Duodenal mucosa (tissue), 2 donors: ENCODE data around the gene KSR1.
"Not testable (repeated sequence)": the region's sequence is repeated elsewhere in the genome, so short reads cannot be mapped to it uniquely, and the experiment has no call there.

ENCODE experiments used
- H3K27ac ChIP-seq: one replicate; pipeline ENCODE4 v1.7.0; 2013; ENCODE audit warnings: low read depth, low read length
- H3K27me3 ChIP-seq, 2 donors: one replicate each; pipeline ENCODE4 v1.7.0; 2013; ENCODE audit warnings: low read length in 2 of 2, control low read depth in 1 of 2; ENCODE audit not compliant: insufficient read depth in 2 of 2, control insufficient read depth in 1 of 2
- H3K36me3 ChIP-seq, 2 donors: one replicate each; pipeline ENCODE4 v1.7.0; 2013; ENCODE audit warnings: low read length in 2 of 2, control low read depth in 1 of 2; ENCODE audit not compliant: insufficient read depth in 2 of 2, control insufficient read depth in 1 of 2
- H3K4me1 ChIP-seq, 2 donors: one replicate each; pipeline ENCODE4 v1.7.0; 2013; ENCODE audit warnings: low read length in 2 of 2, control low read depth in 1 of 2; ENCODE audit not compliant: insufficient read depth in 2 of 2, control insufficient read depth in 1 of 2
- H3K4me3 ChIP-seq, 2 donors: one replicate each; pipeline ENCODE4 v1.7.0; 2013; ENCODE audit warnings: low read length in 2 of 2, low read depth in 1 of 2
- H3K9ac ChIP-seq, 2 donors: one replicate each; pipeline ENCODE4 v1.7.0; 2013; ENCODE audit warnings: low read length in 2 of 2, low read depth in 1 of 2
- H3K9me3 ChIP-seq, 2 donors: one replicate each; pipeline ENCODE4 v1.7.0; 2013; ENCODE audit warnings: low read length in 2 of 2, control low read depth in 1 of 2; ENCODE audit not compliant: control insufficient read depth in 1 of 2

KSR1 gene

DNA sequence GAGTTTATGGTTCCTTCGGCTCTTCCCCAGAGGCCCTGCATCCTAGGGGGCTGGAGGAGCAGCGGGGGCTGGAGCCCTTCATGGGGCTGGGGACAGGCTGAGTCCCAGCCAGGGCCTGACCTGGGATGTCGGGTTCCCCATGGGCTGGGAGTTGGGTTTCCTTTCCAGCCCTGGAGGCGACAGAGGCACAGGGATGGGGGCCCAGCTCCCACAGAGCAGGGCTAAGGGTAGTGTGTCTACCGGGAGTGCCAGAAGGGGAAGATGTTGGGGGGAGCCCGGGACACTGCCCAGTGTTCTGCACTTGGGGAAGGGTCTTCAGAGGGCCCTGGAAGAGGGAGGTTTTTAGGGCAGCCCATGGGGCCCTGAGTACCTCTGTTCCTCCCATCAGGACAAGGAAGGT is 30.7 kb upstream of the KSR1 start:
- H3K27ac ChIP-seq, H3K36me3 ChIP-seq, H3K27me3 ChIP-seq, H3K9ac ChIP-seq, H3K9me3 ChIP-seq, H3K4me3 ChIP-seq, H3K4me1 ChIP-seq: not testable (repeated sequence)

DNA sequence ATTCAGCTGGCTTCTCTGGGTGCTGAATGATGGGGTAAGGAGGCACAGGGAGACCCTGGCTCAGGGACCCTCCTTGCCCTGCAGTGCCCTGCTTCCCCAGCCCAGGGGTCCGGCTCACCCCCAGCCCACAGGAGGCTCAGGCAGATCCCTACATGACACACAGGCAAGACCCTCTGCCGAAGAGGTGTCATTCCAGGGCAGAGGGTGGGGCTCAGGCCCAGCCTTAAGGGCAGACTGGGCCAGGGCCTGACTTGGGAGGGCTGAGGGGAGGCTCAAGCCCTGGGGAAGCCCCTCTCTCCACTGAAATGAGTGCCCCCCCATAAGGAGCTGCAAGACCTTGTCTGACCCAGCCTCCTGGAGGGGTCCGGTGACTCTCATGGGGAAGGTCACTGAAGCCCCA is 30.3 kb upstream of the KSR1 start:
- no peaks in the 10 kb centered on the region for H3K36me3 ChIP-seq
- no peak overlapping the region for H3K9ac ChIP-seq
- no peaks in the 10 kb centered on the region for H3K9me3 ChIP-seq
- H3K27me3 ChIP-seq: no peaks in the 10 kb centered on the region
- no peak overlapping the region for H3K4me3 ChIP-seq
- H3K27ac ChIP-seq: no peak overlapping the region
- no peaks in the 10 kb centered on the region for H3K4me1 ChIP-seq

DNA sequence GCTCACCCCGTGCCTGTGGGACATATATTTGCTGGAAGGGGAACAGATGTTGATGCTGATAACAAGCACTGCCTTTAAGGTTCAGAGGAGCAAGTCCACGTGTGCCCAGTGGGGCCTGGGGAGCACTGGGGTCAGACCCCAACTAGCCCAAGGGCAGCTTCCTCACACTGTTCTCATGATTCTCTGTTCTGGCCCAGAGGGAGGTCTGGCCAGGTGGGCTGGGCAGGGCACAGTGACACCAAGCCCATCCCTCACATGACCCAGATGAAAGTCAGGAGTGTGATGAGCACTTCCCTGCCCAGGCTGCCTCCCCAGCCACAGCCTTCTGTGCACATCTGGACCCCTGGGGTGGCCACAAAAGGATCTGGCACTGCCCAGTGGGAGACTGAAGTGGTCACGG is 29.8 kb upstream of the KSR1 start:
- not testable (repeated sequence) for H3K27ac ChIP-seq, H3K27me3 ChIP-seq, H3K36me3 ChIP-seq, H3K4me1 ChIP-seq, H3K4me3 ChIP-seq, H3K9ac ChIP-seq, H3K9me3 ChIP-seq

DNA sequence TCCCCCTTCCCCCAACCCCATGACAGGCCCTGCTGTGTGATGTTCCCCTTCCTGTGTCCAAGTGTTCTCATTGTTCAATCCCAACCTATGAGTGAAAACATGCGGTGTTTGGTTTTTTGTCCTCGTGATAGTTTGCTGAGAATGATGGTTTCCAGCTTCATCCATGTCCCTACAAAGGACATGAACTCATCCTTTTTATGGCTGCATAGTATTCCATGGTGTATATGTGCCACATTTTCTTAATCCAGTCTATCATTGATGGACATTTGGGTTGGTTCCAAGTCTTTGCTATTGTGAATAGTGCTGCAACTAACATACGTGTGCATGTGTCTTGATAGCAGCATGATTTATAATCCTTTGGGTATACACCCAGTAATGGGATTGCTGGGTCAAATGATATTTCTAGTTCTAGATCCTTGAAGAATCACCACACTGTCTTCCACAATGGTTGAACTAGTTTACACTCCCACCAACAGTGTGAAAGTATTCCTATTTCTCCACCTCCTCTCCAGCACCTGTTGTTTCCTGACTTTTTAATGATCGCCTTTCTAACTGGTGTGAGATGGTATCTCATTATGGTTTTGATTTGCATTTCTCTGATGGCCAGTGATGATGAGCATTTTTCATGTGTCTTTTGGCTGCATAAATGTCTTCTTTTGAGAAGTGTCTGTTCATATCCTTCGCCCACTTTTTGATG is 28.9 kb upstream of the KSR1 start:
- H3K27me3 ChIP-seq, H3K36me3 ChIP-seq, H3K4me3 ChIP-seq, H3K27ac ChIP-seq, H3K9ac ChIP-seq, H3K4me1 ChIP-seq, H3K9me3 ChIP-seq: not testable (repeated sequence)

DNA sequence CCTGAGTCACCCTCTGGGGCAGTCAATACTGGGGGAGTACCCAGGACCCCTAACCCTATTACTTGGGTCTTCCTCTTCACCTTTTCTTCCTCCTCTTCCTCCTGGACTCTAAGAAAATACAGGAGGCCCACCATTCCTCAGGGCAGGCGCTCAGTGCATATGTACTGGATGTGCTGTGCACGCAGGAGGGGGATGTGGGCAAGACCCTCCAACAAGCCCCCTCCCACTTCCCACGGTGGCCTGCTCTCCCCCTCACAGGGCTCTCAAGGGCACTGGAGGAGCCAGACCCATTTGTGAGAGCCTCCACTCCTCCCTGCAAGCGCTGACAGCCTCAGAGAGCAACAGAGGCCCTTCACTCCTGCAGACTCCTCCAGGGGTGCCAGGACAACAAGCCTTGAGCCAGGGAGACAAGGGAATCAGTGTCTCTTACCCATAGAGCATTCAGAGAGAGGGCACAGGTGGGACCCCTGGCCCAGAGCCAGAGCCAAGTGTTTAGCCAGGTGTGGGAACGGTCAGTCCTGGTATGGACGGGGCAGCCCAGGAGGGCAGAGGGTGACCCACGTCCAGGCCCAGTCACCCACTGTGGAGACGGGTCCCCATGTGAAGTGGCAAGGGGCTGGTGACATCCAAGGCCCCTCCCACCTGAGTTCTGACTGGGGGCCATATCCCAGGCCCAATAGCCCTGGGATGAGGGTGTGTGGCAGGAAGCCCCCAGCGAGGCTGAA is 27.3 kb upstream of the KSR1 start:
- no peaks in the 10 kb centered on the region for H3K36me3 ChIP-seq

DNA sequence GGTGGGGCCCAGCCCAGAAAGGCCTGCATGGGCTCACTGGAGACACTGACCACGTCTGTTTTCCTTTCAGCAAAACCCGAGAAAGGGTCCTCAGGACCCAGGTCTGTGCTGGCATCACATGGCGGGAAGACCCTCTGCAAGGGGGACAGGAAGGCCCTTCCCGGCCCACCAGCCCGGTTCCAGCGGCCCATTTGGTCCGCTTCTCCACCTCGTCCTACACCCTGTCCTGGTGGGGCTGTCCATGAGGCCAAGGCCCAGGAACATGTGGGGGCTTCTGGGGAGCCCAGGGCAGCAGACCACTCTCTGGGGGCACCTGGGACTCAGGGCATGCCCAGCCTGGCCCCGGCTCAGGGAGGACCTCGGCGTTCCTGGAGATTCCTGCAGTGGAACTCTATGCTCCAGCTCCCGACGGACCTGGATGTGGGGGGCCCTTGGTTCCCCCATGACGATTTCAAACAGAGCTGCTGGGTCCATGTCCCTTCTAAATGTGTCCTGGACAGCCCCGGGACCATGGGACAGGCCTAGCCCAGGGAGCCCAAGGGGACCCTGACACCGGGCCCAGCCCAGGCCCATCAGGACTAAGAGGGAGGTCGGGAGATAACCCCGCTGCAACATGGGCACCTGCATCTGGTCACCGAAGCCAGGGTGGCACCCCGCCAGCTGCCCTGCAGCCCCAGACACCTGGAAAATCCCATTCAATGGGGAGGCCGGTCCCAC is 26.4 kb upstream of the KSR1 start:
- Histone ChIP-seq H3K4me1 (no peaks in the 10 kb centered on the region), H3K36me3 (no peaks in the 10 kb centered on the region), H3K9ac (no peak overlapping the region), H3K27ac (no peak overlapping the region), H3K4me3 (no peak overlapping the region), H3K9me3 (no peaks in the 10 kb centered on the region), H3K27me3 (no peaks in the 10 kb centered on the region)

More for the DNA sequence above, 27.3 kb upstream of the KSR1 start:
- no peak overlapping the region for H3K4me3 ChIP-seq
- H3K27me3 ChIP-seq: no peaks in the 10 kb centered on the region
- H3K27ac ChIP-seq: no peak overlapping the region
- H3K9me3 ChIP-seq: no peaks in the 10 kb centered on the region
- H3K9ac ChIP-seq: no peak overlapping the region
- H3K4me1 ChIP-seq: no peaks in the 10 kb centered on the region

DNA sequence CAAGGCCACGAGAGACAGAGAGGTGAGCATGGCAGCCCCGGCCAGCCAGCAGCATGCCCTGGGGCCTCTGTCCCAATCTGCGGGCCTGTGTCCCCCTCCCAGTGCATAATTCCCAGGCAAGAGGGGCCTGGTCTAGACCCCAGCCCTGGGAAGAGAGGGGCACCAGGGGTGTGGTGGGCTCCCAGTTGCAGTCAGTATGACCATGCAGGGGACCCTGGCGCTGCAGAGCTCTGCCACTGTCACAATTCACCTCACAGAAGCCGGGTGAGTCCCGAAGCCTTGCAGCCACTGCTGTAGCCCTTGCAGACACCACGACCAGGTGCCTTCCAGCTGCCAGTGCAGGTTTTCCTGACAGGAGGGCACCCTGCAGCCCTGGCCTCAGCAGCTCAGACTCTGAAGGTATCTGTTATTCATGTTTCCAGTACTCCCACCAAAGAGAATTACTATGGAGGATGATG is 25.8 kb upstream of the KSR1 start:
- H3K4me1 ChIP-seq: no peaks in the 10 kb centered on the region
- no peaks in the 10 kb centered on the region for H3K36me3 ChIP-seq
- H3K9me3 ChIP-seq: no peaks in the 10 kb centered on the region
- no peak overlapping the region for H3K27ac ChIP-seq
- no peak overlapping the region for H3K4me3 ChIP-seq
- no peak overlapping the region for H3K9ac ChIP-seq
- H3K27me3 ChIP-seq: no peaks in the 10 kb centered on the region

DNA sequence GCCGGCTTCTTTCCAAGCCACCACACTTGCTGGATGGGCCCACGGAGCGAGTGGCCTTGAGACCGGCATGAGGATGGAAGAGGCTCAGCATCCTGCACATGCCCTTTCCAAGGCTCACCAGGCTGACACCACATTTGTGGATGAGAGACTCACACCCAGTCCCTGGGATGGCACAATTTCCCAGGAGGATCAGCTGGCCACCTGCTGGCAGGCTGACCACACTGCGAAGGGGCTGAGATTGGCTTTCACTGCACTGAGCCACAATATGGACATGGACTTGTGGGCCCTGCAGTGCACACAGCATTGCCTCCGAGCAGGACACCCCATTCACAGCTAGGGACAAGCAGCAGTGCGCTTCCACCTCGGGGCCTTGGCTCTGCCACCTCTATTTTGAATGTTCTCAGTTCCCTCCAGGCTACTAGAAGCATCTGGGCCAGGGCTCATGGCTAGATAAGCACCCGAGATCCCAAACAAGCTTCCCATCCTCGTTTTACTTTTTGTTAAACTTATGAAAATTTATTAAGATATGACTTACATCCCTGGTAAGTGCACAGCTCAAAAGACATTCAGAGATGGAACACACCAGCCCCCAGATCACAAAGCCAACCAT is 25.3 kb upstream of the KSR1 start:
- Histone ChIP-seq H3K9me3 (no peaks in the 10 kb centered on the region), H3K4me3 (no peak overlapping the region), H3K27me3 (no peaks in the 10 kb centered on the region), H3K27ac (no peak overlapping the region), H3K9ac (no peak overlapping the region), H3K36me3 (no peaks in the 10 kb centered on the region), H3K4me1 (no peaks in the 10 kb centered on the region)

DNA sequence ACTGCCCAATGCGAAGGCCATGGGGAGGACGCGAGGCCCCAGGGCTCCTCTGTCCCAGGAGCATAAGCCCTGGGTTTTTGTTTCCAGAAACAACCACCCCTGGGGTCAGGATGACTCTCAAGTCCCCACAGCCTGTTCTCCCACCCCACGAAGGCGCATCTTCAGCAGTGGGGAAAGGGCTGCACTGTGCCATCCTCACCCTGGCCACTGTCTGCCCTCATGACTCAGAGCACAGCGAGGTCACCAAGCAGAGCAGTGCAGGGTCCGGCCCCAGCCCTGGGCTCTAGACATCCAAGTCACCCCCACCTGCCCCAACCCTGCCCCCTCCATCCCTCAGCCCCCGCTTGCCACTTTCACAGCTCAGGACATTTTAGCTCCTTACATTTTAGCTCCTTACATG is 22.7 kb upstream of the KSR1 start:
- Histone ChIP-seq H3K27me3 (no peaks in the 10 kb centered on the region), H3K4me3 (no peak overlapping the region), H3K4me1 (no peaks in the 10 kb centered on the region), H3K36me3 (no peaks in the 10 kb centered on the region), H3K9me3 (no peaks in the 10 kb centered on the region), H3K9ac (no peak overlapping the region), H3K27ac (no peak overlapping the region)

DNA sequence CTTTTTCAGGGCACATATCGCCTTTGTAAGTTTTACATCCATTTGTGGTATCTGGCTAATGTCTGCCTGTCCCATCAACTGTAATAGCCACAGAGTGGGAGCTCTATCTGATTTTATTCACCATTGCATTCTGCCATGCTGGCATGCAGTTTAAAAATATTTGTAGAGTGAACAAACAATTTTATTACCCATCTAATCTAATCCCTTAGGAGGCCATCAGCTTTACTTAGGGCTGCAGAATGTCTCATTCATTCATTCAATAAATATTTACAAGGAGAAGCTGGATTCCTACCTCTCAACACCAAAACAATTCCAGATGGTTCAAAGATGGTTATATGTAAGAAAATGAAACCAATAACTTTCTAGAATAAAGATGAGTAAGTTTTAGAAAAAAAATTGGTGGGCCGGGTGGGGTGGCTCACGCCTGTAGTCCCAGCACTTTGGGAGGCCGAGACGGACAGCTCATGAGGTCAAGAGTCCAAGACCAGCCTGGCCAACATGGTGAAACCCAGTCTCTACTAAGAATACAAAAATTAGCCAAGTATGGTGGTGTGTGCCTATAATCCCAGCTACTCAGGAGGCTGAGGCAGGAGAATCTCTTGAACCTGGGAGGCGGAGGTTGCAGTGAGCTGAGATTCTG is 20.7 kb upstream of the KSR1 start:
- not testable (repeated sequence) for H3K9me3 ChIP-seq, H3K9ac ChIP-seq, H3K4me1 ChIP-seq, H3K36me3 ChIP-seq, H3K27ac ChIP-seq, H3K4me3 ChIP-seq, H3K27me3 ChIP-seq
